ENCODE results near the gene REL. TPM values are rescaled to one million over a fixed set of nuclear protein-coding genes. Genes with fewer than 3 reads are reported as not detected.
"Not testable (repeated sequence)": the region's sequence is repeated elsewhere in the genome, so short reads cannot be mapped to it uniquely, and the experiment has no call there.

Gene REL
- total RNA-seq, 1 experiment from 2014 or later: 7.1 TPM

- DNase-seq (ENCODE audit: low read depth in 1 of 2, low spot score in 2 of 2): no peak
- Histone ChIP-seq H3K9me3 (replicated peaks) (no peaks in the 10 kb centered on the region), H3K27ac (peak overlapping the region; percentile 91), H3K4me1 (replicated peaks) (peaks cover 12% of the 10 kb centered on the region; the same call in 1 of the 2 replicates), H3K4me3 (peak overlapping the region; percentile 90), H3K27me3 (replicated peaks) (no peaks in the 10 kb centered on the region), H3K36me3 (peaks cover 6% of the 10 kb centered on the region; the same call in 1 of the 2 replicates)
Observed at GRCh38 chr2:60880643-60881046, 729 bp upstream of the REL start.

- no peaks in the 10 kb centered on the region for H3K27me3 ChIP-seq (replicated peaks)
- H3K27ac ChIP-seq: peak overlapping the region; percentile 91; the same call in 1 of the 2 replicates
- peak in 1 of 2 experiments; percentile 38 for DNase-seq (ENCODE audit: low read depth in 1 of 2, low spot score in 2 of 2)
- H3K4me3 ChIP-seq: peak overlapping the region; percentile 90
- peaks cover 12% of the 10 kb centered on the region; the same call in 1 of the 2 replicates for H3K4me1 ChIP-seq (replicated peaks)
- peaks cover 6% of the 10 kb centered on the region; the same call in 1 of the 2 replicates for H3K36me3 ChIP-seq
- no peaks in the 10 kb centered on the region for H3K9me3 ChIP-seq (replicated peaks)
Observed at GRCh38 chr2:60882971-60883753, 1.8 kb downstream of the REL start.

DNA sequence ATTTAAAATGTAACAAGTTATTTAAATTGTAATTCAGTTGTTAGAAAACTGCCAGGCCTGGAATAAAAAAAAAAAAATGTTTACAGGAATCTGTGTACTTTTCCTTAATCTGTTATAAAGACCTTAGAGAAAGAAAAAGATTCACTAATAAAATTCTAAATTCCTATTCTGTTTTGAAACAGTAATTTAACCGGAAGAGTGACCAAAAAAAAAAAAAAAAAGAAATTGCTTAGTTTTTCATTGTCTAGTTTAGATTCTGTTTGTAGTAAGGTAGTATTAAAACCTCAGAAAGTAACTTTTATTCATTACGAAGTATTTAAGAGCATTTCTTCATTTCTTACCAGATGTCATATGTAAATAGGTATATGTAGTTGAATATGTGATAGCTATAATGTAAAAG is 2.5 kb downstream of the REL start:
- Histone ChIP-seq H3K4me3 (no peak overlapping the region), H3K27me3 (replicated peaks) (no peaks in the 10 kb centered on the region), H3K9me3 (replicated peaks) (no peaks in the 10 kb centered on the region), H3K36me3 (peaks cover 6% of the 10 kb centered on the region; the same call in 1 of the 2 replicates), H3K4me1 (replicated peaks) (peaks cover 12% of the 10 kb centered on the region; the same call in 1 of the 2 replicates), H3K27ac (no peak overlapping the region)
- no peak for DNase-seq (ENCODE audit: low read depth in 1 of 2, low spot score in 2 of 2)

DNA sequence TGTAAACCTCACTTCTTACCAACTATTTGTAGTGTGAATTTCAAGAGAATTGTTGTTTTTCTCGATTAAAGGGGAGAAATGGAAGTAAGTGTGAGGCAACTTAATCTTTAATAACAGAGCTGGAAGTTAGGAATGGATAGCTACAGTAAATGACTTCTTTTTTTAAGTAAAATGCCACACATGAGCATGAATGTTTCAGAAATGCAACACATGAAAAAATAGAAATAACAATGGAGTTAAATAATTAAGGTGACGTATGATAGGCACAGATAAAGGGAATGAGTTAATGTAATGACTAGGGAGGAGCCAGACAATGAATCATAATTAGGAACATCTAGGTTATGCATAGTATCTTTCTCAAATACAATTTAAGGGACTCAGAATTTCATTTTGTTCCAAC is 3.4 kb downstream of the REL start:
- H3K4me3 ChIP-seq: no peak overlapping the region

DNA sequence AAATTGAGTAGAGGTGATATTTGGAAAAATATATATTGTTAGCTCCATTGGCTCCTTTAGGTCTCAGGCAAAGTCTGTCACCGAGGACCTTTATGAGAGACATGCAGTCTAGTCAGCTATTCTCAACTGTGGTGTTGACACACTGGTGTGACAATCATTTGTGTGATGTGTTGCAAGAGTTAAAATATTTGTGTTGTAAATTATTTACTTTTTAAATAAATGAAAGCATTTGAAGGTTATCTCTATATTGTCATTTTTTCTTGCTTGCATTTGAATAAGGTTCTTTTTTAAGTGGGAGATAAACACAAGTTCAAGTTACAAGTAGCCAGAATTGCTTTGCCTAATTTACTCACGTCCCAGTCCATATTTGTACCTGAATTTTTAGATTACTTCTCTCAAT is 4.3 kb downstream of the REL start:
- Histone ChIP-seq H3K27me3 (replicated peaks) (no peaks in the 10 kb centered on the region), H3K27ac (0 out of 2 replicates have a peak overlapping the region, but pooled peaks have one; percentile 6), H3K9me3 (replicated peaks) (no peaks in the 10 kb centered on the region), H3K4me3 (no peak overlapping the region), H3K4me1 (replicated peaks) (peaks cover 10% of the 10 kb centered on the region; the same call in 1 of the 2 replicates), H3K36me3 (peaks cover 6% of the 10 kb centered on the region; the same call in 1 of the 2 replicates)
- DNase-seq (ENCODE audit: low read depth in 1 of 2, low spot score in 2 of 2): no peak

More for the DNA sequence above, 3.4 kb downstream of the REL start:
- Histone ChIP-seq H3K36me3 (peaks cover 6% of the 10 kb centered on the region; the same call in 1 of the 2 replicates), H3K4me1 (replicated peaks) (peaks cover 12% of the 10 kb centered on the region; the same call in 1 of the 2 replicates), H3K9me3 (replicated peaks) (no peaks in the 10 kb centered on the region), H3K27ac (no peak overlapping the region; the same call in 1 of the 2 replicates), H3K27me3 (replicated peaks) (no peaks in the 10 kb centered on the region)
- no peak for DNase-seq (ENCODE audit: low read depth in 1 of 2, low spot score in 2 of 2)

GRCh38 chr2:60886991-60887390 is 5.6 kb downstream of the REL start:
- Histone ChIP-seq H3K4me3 (no peak overlapping the region), H3K9me3 (replicated peaks) (no peaks in the 10 kb centered on the region), H3K27me3 (replicated peaks) (no peaks in the 10 kb centered on the region), H3K36me3 (no peaks in the 10 kb centered on the region; the same call in 1 of the 2 replicates), H3K27ac (no peak overlapping the region), H3K4me1 (replicated peaks) (peaks cover 10% of the 10 kb centered on the region; the same call in 1 of the 2 replicates)
- no peak for DNase-seq (ENCODE audit: low read depth in 1 of 2, low spot score in 2 of 2)

GRCh38 chr2:60888853-60889252 is 7.5 kb downstream of the REL start:
- Histone ChIP-seq H3K27me3 (replicated peaks) (no peaks in the 10 kb centered on the region), H3K27ac (no peak overlapping the region), H3K4me1 (replicated peaks) (peaks cover 5% of the 10 kb centered on the region; the same call in 1 of the 2 replicates), H3K9me3 (replicated peaks) (no peaks in the 10 kb centered on the region), H3K4me3 (no peak overlapping the region), H3K36me3 (no peaks in the 10 kb centered on the region; the same call in none of the 2 replicates)
- DNase-seq (ENCODE audit: low read depth in 1 of 2, low spot score in 2 of 2): no peak

- not testable (repeated sequence) for DNase-seq (ENCODE audit: low read depth in 1 of 2, low spot score in 2 of 2); H3K36me3 ChIP-seq; H3K27me3 ChIP-seq (replicated peaks); H3K4me3 ChIP-seq; H3K9me3 ChIP-seq (replicated peaks); H3K4me1 ChIP-seq (replicated peaks); H3K27ac ChIP-seq
Observed at GRCh38 chr2:60889581-60890392, 8.4 kb downstream of the REL start.

DNA sequence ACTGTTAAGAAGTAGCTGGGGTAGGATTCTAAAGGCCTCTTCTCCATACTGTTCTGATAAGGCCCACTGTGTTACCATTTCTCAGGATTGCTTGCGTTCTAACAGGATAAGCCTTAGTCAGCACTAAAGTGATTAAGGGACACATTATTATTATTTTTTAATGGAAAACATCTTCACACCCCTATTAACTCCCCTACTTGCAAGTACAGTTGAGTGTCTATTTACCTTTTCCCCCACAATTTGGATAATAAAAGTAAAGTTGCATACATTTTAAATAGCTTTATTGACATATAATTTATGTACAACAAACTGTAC is 9.0 kb downstream of the REL start:
- Histone ChIP-seq H3K27me3 (replicated peaks) (no peaks in the 10 kb centered on the region), H3K27ac (no peak overlapping the region), H3K36me3 (peaks cover 9% of the 10 kb centered on the region), H3K4me1 (replicated peaks) (no peaks in the 10 kb centered on the region; the same call in 1 of the 2 replicates), H3K4me3 (no peak overlapping the region), H3K9me3 (replicated peaks) (no peaks in the 10 kb centered on the region)
- DNase-seq (ENCODE audit: low read depth in 1 of 2, low spot score in 2 of 2): no peak

DNA sequence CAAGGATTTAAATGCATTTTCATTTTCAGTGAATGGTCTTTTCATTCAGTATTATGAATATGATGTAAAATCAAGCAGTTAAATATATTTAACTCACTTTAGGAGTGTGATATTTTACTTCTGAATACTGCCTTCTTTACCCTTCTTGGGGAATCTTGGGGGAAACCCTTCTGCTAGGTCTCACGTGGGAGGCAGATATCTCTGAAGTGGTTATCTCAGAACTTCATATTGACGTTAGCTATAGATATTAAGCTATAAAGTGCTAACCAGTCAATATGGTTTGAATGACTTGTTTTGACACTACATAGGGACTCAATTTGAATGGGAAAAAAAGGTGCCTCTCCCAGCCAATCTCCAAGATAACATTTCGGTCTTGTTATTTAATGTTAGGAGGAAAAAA is 9.8 kb downstream of the REL start:
- DNase-seq (ENCODE audit: low read depth in 1 of 2, low spot score in 2 of 2): no peak
- H3K27ac ChIP-seq: no peak overlapping the region
- no peaks in the 10 kb centered on the region for H3K27me3 ChIP-seq (replicated peaks)
- no peaks in the 10 kb centered on the region for H3K4me1 ChIP-seq (replicated peaks)
- H3K9me3 ChIP-seq (replicated peaks): no peaks in the 10 kb centered on the region
- H3K4me3 ChIP-seq: no peak overlapping the region
- H3K36me3 ChIP-seq: peaks cover 12% of the 10 kb centered on the region

DNA sequence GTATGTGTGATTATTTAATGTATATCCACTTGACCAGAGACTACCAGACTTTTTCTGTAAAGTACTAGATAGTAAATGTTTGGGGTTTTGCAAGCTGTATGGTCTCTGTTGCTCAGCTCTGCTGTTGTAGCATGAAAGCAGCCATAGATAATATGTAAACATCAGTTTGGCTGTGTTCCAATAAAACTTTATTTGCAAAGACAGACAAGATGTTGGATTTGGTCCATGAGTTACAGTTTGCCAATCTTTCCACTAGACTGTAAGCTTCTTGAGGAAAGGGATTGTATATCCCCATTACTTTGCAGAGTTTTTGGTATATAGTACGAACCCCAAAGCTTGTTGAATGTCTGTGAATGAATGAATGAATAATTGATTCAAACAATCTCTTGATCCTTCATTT is 17.2 kb downstream of the REL start:
- Histone ChIP-seq H3K27me3 (replicated peaks) (no peaks in the 10 kb centered on the region), H3K27ac (no peak overlapping the region), H3K4me1 (replicated peaks) (no peaks in the 10 kb centered on the region), H3K9me3 (replicated peaks) (no peaks in the 10 kb centered on the region), H3K36me3 (peaks cover 42% of the 10 kb centered on the region), H3K4me3 (no peak overlapping the region)
- no peak for DNase-seq (ENCODE audit: low read depth in 1 of 2, low spot score in 2 of 2)

DNA sequence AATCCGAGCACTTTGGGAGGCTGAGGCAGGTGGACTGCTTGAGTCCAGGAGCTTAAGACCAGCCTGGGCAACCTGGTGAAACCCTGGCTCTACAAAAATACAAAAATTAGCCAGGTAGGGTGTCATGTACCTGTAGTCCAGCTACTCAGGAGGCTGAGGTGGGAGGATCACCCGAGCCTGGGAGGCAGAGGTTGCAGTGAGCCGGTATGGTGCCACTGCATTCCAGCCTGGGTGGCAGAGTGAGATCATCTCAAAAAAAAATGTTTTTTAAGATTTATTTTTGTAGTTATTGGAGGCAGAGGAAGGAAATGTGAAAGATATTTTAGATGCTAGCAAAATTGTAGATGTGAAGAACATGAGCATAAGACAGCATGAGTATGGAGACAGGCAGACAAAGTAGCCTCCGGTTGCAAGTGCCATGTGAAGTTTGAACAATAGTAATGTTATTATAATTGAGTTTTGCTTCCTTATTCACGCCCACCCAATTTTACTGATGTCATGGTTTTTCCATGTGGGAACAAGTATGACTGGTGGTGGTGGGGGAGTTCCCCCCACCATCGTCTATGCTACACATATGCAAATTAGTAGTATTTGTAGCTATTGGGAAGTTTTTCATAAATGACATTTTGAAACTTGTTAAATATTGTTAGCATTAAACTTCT is 18.0 kb downstream of the REL start:
- no peak for DNase-seq (ENCODE audit: low read depth in 1 of 2, low spot score in 2 of 2)
- H3K27me3 ChIP-seq (replicated peaks): no peaks in the 10 kb centered on the region
- no peaks in the 10 kb centered on the region for H3K4me1 ChIP-seq (replicated peaks)
- peaks cover 45% of the 10 kb centered on the region for H3K36me3 ChIP-seq
- no peak overlapping the region for H3K27ac ChIP-seq
- H3K4me3 ChIP-seq: no peak overlapping the region
- H3K9me3 ChIP-seq (replicated peaks): no peaks in the 10 kb centered on the region

- Histone ChIP-seq H3K9me3 (replicated peaks) (no peaks in the 10 kb centered on the region), H3K36me3 (peaks cover 43% of the 10 kb centered on the region), H3K4me3 (no peak overlapping the region), H3K4me1 (replicated peaks) (no peaks in the 10 kb centered on the region), H3K27me3 (replicated peaks) (no peaks in the 10 kb centered on the region), H3K27ac (no peak overlapping the region)
- DNase-seq (ENCODE audit: low read depth in 1 of 2, low spot score in 2 of 2): no peak
Observed at GRCh38 chr2:60899892-60900249, 18.5 kb downstream of the REL start.
